Suppressor macrophage (primary cell): Measurements from ENCODE around the gene DUSP6.
A peak's percentile ranks its signal among the peaks of the same experiment; 100 is the strongest.
"Not testable (repeated sequence)": the region's sequence is repeated elsewhere in the genome, so short reads cannot be mapped to it uniquely, and the experiment has no call there.

Source experiments
- DNase-seq, 4 experiments: peaks; one replicate each; pipeline ENCODE4 v3.0.0-alpha.2; 2020 to 2022

The DUSP6 gene

GRCh38 chr12:89351489-89352241, 636 bp downstream of the DUSP6 start:
- DNase-seq = peak in 3 of 4 experiments; percentile 41 to 75 (median 66)

- peak; percentile 29 to 59 (median 40) for DNase-seq
Observed at GRCh38 chr12:89350630-89351488, 1.4 kb downstream of the DUSP6 start.

DNA sequence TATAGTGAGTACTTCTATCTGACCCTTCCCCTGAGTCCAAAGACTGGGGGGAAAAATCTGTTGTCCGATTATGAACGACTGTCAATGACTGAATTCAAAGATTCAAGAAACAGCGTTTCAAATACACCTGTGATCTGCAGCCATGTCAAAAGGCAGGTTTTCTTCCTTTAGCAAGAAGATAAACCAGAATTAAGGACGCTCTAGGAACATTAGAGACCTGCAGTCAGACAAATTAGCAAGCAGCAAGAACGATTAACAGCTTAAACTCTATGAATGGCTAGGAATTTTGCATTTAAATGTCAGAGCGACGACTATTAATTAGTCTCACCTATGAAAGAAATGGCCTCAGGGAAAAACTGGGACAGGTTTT, 2.1 kb downstream of the DUSP6 start:
- DNase-seq = no peak

GRCh38 chr12:89349814-89350213, 2.5 kb downstream of the DUSP6 start:
- peak; percentile 78 to 90 (median 86) for DNase-seq

GRCh38 chr12:89348894-89349699, 3.2 kb downstream of the DUSP6 start:
- peak; percentile 18 to 52 (median 28) for DNase-seq

- DNase-seq = peak; percentile 7 to 54 (median 30)
Observed at GRCh38 chr12:89347325-89347829, 4.9 kb downstream of the DUSP6 start.

GRCh38 chr12:89346741-89347324, 5.5 kb downstream of the DUSP6 start:
- DNase-seq = peak; percentile 72 to 89 (median 82)

DNA sequence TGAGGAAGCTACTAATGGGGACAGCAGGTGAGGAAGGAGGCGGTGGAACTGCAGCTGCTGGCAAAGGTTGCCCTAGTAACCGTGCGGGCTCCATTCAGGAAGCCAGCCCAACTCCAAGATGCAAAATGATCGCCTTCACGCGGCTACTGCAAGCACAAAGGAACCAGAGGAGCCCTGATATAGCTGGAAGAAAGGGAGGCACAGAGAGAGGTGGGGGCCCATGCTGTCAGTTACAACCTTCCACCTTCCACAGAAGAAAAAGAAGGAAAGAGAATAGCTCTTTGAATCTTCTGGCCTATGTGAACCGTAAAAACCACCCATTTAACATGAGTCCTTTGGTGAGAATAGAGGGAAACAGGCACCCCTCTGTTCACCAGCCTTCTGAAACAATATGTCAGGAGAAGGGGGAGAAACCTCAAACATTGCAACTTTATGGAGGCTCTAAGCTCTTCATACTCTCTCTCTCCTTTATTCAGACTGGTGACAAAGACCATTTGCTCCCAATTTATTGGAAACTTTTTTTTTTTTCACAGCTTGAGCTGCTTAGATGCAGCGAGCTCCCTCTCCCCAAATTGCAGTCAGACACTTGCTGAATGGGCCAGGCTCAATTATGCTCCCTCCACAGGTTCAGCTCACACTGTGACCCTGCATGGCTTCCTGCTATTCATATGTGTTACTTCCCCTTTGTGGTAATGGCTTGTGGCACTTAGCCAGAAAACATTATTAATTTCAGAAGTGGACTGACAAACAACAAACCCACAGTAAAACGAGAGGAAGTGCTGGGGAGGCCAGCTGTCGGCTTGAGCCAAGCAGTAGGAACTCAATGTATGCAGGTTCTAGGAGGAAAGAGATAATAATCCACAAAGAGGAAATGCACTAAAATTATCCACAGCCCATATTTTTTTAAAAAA, 6.2 kb downstream of the DUSP6 start:
- DNase-seq = peak; percentile 91 to 99 (median 96)

DNA sequence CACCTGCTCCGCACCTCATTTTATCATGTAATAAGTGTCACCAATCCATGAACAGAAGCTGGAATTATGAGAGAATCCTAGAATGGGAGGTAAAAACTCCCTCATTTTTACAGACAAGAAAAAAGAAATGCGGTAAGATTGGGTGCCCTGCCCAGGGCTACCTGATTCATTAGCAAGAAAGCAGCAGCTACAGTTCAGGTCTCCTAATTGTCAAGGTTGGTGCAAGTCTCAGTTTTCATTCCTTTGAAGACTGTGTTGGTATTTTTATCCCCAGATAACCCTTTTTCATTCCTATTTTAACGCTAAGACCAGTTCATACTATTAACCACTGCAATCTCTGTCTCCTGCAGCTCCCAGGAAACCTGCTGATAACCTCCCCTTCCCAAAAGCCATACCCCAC, 6.9 kb downstream of the DUSP6 start:
- DNase-seq = no peak

- DNase-seq = peak in 2 of 4 experiments; percentile 23 to 38
Observed at GRCh38 chr12:89344862-89345202, 7.5 kb downstream of the DUSP6 start.

DNA sequence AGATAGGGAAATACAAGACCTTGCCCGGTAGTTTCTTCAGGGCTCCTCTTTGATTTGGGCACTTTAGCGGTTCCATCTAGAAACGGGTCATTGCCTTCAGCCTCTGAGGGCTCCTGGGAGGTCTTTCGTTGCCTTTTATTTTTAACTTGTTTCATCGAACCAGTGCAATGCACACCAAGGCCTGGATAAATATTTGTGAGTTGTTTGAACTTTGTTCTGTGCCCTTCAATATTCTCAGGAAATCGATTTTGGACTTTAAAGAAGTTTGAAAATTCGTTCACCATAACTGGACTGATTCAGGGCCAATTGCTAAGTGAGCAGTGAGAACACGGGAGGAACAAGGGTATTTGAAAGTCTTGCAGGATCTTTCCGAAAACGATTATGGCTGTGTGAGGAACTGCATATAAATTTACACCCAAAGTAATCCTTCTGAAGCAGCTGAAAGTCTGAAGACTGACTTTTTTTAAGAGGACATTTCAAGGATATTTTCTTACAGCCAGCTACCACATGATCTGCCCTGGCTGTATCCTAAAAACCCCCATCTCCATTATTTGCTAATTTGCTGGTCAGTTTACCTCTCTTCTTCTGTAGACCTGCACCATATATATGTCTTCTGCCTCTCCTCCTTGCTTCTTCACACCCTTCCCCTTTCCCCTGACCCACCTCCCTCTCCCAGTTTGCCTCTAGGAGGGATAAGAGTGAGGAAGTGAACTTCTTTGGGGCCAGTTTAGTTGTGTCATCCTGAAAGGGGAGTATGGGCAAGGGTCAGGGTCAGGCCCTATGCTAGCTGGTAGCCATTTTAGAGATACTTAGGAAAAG, 8.0 kb downstream of the DUSP6 start:
- peak in 2 of 4 experiments; percentile 30 to 39 for DNase-seq

DNA sequence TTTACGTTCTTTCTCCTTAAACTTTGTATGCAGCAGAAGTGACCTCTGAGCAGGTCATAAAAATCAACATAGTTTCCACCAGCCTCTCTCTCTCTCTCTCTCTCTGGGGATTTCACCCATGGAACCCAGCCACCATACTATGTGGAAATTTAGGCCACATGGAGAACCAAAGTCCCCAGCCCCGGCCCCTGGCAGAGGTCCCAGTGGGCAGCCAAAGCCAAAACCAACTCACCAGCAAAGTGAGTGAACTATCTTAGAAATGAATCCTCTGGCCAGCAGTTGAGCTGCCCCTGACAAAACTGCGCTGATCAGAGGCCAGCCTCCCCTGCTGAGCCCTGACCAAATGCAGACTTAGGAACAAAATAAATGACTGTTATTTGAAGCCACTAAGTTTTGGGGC, 9.2 kb downstream of the DUSP6 start:
- DNase-seq = no peak

DNA sequence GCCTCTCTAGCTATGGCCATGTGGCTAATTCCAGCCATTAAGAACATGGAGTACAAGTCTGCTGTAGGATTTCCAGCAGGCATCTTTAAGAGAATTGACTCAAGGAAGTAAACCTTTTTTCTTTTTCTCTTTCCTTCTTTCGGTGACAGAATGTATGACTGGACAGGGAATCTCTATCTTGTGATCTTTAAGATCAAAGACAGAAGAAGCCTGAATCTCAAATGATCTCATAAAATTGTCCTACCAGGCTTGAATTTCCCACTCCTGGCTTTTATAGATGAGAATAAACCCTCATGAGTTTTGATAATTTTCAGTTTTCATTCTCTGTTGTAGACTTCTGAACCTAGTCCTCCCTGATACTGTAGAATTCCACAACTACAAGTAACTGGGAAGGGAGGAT, 11.4 kb downstream of the DUSP6 start:
- no peak for DNase-seq

- DNase-seq = no peak
Observed at GRCh38 chr12:89339526-89339925, 12.8 kb downstream of the DUSP6 start.

DNA sequence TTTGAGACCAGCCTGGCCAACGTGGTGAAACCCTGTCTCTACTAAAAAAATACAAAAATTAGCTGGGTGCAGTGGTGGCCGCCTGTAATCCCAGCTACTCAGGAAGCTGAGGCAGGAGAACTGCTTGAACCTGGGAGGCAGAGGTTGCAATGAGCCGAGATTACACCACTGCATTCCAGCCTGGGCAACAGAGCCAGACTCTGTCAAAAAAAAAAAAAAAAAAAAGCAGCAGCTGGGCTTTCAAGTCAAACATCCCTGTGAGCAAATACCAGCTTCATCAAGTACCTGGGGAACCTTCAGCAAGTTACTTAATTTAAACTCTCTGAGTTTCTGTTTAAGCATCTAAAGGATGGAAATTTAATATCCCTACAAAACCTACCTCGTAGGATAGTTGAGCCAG, 15.2 kb downstream of the DUSP6 start:
- not testable (repeated sequence) for DNase-seq

GRCh38 chr12:89335452-89336244, 16.7 kb downstream of the DUSP6 start:
- no peak for DNase-seq

DNA sequence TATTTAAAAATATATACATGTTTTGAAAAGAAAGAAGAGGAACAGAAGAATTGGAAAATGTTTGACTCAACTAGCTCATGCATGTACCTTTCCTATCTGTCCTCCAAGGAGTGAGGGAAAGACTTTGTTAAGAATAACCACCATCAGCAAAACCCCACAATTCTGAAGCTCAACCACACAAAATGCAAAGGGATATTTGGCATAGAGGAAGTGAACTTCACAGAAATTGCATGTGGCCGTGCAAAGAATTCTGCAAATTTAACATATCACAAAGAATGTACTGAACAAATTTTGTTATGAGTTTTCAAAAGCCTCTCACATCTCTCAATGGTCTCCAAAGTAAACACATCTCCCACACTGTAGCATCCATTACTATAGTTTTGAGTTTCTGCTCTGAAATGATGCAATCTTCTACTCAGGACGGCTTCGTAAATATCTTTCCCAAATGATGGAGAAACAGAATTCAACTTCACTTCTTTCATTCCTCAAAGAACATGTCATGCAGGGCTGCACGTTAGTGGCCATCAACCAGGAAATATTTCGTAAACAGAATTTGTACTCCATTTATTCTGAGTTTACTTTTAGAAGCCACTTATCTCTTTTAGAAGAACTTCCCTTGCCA, 17.6 kb downstream of the DUSP6 start:
- DNase-seq = peak in 3 of 4 experiments; percentile 9 to 53 (median 28)

- DNase-seq = peak; percentile 89 to 96 (median 92)
Observed at GRCh38 chr12:89333564-89334252, 18.6 kb downstream of the DUSP6 start.
